Neutrophil (primary cell): Measurements from ENCODE around the gene PAIP2.

Experiments used
- H3K27ac ChIP-seq: fragments of 200-600 bp; sonication (generic); 2 replicates; pipeline ENCODE4 v1.5.1; 2016; ENCODE audit warnings: mild to moderate bottlenecking, moderate library complexity
- H3K27me3 ChIP-seq: fragments of 200-600 bp; sonication (generic); 2 replicates; pipeline ENCODE4 v1.6.0; 2016; ENCODE audit warnings: mild to moderate bottlenecking
- H3K36me3 ChIP-seq: fragments of 200-600 bp; sonication (generic); 2 replicates; pipeline ENCODE4 v1.5.1; 2017
- H3K4me1 ChIP-seq, 2 experiments: fragments of 200-600 bp in 1 of 2; sonication (generic) in 1 of 2; 1 replicate in 1 of 2; 2 replicates in 1 of 2; pipeline versions ENCODE4 v1.5.1 to v1.6.1; 2013 to 2016; ENCODE audit warnings: low read depth in 1 of 2, low read length in 1 of 2, mild to moderate bottlenecking in 1 of 2, moderate library complexity in 1 of 2; ENCODE audit not compliant: control insufficient read depth in 1 of 2, insufficient read depth in 1 of 2
- H3K4me3 ChIP-seq, 2 experiments: fragments of 200-600 bp in 1 of 2; sonication (generic) in 1 of 2; 1 replicate in 1 of 2; 2 replicates in 1 of 2; pipeline ENCODE4 v1.5.1; 2013 to 2016; ENCODE audit warnings: low read depth in 1 of 2, low read length in 1 of 2, mild to moderate bottlenecking in 1 of 2, moderate library complexity in 1 of 2
- H3K9me3 ChIP-seq: fragments of 200-600 bp; sonication (generic); 2 replicates; pipeline ENCODE4 v1.5.1; 2016
- CTCF ChIP-seq: fragments of 200-600 bp; sonication (generic); IDR thresholded peaks from 2 replicates; pipeline ENCODE4 v1.5.1; 2016; ENCODE audit warnings: antibody characterized with exemption

PAIP2 gene

GRCh38 chr5:139387611-139388197 lies 46.0 kb downstream of the PAIP2 start:
- H3K36me3 ChIP-seq, result no peaks in the 10 kb centered on the region
- H3K4me3 ChIP-seq, result no peak overlapping the region
- no peak for TF ChIP-seq CTCF
- peaks cover 22% of the 10 kb centered on the region for H3K27me3 ChIP-seq
- H3K9me3 ChIP-seq, result no peaks in the 10 kb centered on the region
- H3K4me1 ChIP-seq, result peaks cover 57 to 69% of the 10 kb centered on the region in 2 experiments
- no peak overlapping the region for H3K27ac ChIP-seq

- Histone ChIP-seq H3K36me3 (no peaks in the 10 kb centered on the region), H3K27ac (no peak overlapping the region), H3K27me3 (peaks cover 28% of the 10 kb centered on the region), H3K4me3 (no peak overlapping the region), H3K9me3 (no peaks in the 10 kb centered on the region), H3K4me1 (peaks cover 62 to 69% of the 10 kb centered on the region in 2 experiments)
- no peak for TF ChIP-seq CTCF
Observed at GRCh38 chr5:139388198-139388821, 46.7 kb downstream of the PAIP2 start.

- Histone ChIP-seq H3K4me3 (no peak within 1 kb of the TSS), H3K4me1 (peaks cover 61 to 67% of the 10 kb centered on the region in 2 experiments), H3K27me3 (peaks cover 44% of the 10 kb centered on the region), H3K27ac (no peak within 1 kb of the TSS), H3K9me3 (no peaks in the 10 kb centered on the region), H3K36me3 (no peaks in the 10 kb centered on the region)
- TF ChIP-seq CTCF, result no peak
Observed at GRCh38 chr5:139389701-139390638, 48.3 kb downstream of the PAIP2 start, which contains the start of gene MZB1. Gene MZB1, minus strand, starts transcription at chr5:139389913. Its CDS starts 57 bp downstream, at chr5:139389856.

- H3K4me1 ChIP-seq, result peaks cover 52 to 58% of the 10 kb centered on the region in 2 experiments
- H3K27ac ChIP-seq, result no peak overlapping the region
- H3K36me3 ChIP-seq, result no peaks in the 10 kb centered on the region
- no peak overlapping the region for H3K4me3 ChIP-seq
- no peak for TF ChIP-seq CTCF
- H3K9me3 ChIP-seq, result no peaks in the 10 kb centered on the region
- peaks cover 54% of the 10 kb centered on the region for H3K27me3 ChIP-seq
Observed at GRCh38 chr5:139390639-139391569, 49.2 kb downstream of the PAIP2 start.
